Gastroesophageal sphincter (tissue), 3 donors: ENCODE data around the gene ZNF708.

Source experiments
- CTCF ChIP-seq, 4 experiments: fragments of 200-600 bp in 2 of 4; fragments of 450-650 bp in 2 of 4; sonication (generic) in 1 of 4; IDR thresholded peaks; one replicate each; pipeline ENCODE4 v1.5.1; 2017 to 2019; ENCODE audit warnings: antibody characterized with exemption in 4 of 4, mild to moderate bottlenecking in 2 of 4, moderate library complexity in 2 of 4
- EP300 ChIP-seq: sonication (generic); formaldehyde crosslinking; IDR thresholded peaks from one replicate; pipeline ENCODE4 v1.6.1; 2017; ENCODE audit warnings: antibody characterized with exemption, mild to moderate bottlenecking
- POLR2A ChIP-seq, 2 donors: fragments of 450-650 bp; IDR thresholded peaks; one replicate each; pipeline ENCODE4 v1.6.1; 2017; ENCODE audit warnings: antibody characterized with exemption in 2 of 2, mild to moderate bottlenecking in 2 of 2, moderate library complexity in 1 of 2
- POLR2AphosphoS5 ChIP-seq: sonication (generic); formaldehyde crosslinking; IDR thresholded peaks from one replicate; pipeline ENCODE4 v1.6.1; 2017; ENCODE audit warnings: antibody characterized with exemption

- TF ChIP-seq CTCF (IDR thresholded peaks at IDR 0.05) (no peak), POLR2AphosphoS5 (no peak), EP300 (no peak), POLR2A (IDR thresholded peaks at IDR 0.05) (no peak)
These were observed 68.9 kb downstream of the ZNF708 start for GRCh38 chr19:21260164-21260847.
